Measurements from ENCODE around the gene SPNS2.

SPNS2 gene

GRCh38 chr17:4460661-4461060 is 38.0 kb upstream of the SPNS2 start:
- Histone ChIP-seq H3K9me3 (ENCODE audit: severe bottlenecking) (no peaks in the 10 kb centered on the region), H3K36me3 (ENCODE audit: low read depth) (no peaks in the 10 kb centered on the region), H3K27ac (ENCODE audit: poor library complexity, severe bottlenecking) (no peak overlapping the region), H3K4me3 (ENCODE audit: severe bottlenecking) (no peak overlapping the region), H3K4me1 (ENCODE audit: insufficient read depth, poor library complexity, severe bottlenecking) (no peaks in the 10 kb centered on the region), H3K27me3 (ENCODE audit: insufficient read depth, poor library complexity, severe bottlenecking) (no peaks in the 10 kb centered on the region)
- no peak for DNase-seq (ENCODE audit: low spot score)
- no peak for TF ChIP-seq CTCF (IDR thresholded peaks at IDR 0.05; ENCODE audit: poor library complexity, severe bottlenecking)
- no peak for ATAC-seq (ENCODE audit: low read depth)

GRCh38 chr17:4463818-4464476 is 34.7 kb upstream of the SPNS2 start:
- TF ChIP-seq CTCF (IDR thresholded peaks at IDR 0.05; ENCODE audit: poor library complexity, severe bottlenecking): no peak
- ATAC-seq (ENCODE audit: low read depth) (no peak), DNase-seq (ENCODE audit: low spot score) (no peak)
- Histone ChIP-seq H3K27me3 (ENCODE audit: insufficient read depth, poor library complexity, severe bottlenecking) (no peaks in the 10 kb centered on the region), H3K4me3 (ENCODE audit: severe bottlenecking) (no peak overlapping the region), H3K27ac (ENCODE audit: poor library complexity, severe bottlenecking) (no peak overlapping the region), H3K9me3 (ENCODE audit: severe bottlenecking) (no peaks in the 10 kb centered on the region), H3K36me3 (ENCODE audit: low read depth) (no peaks in the 10 kb centered on the region), H3K4me1 (ENCODE audit: insufficient read depth, poor library complexity, severe bottlenecking) (no peaks in the 10 kb centered on the region)

- Histone ChIP-seq H3K36me3 (ENCODE audit: low read depth) (no peaks in the 10 kb centered on the region), H3K4me3 (ENCODE audit: severe bottlenecking) (no peak overlapping the region), H3K27me3 (ENCODE audit: insufficient read depth, poor library complexity, severe bottlenecking) (no peaks in the 10 kb centered on the region), H3K27ac (ENCODE audit: poor library complexity, severe bottlenecking) (no peak overlapping the region), H3K4me1 (ENCODE audit: insufficient read depth, poor library complexity, severe bottlenecking) (no peaks in the 10 kb centered on the region), H3K9me3 (ENCODE audit: severe bottlenecking) (no peaks in the 10 kb centered on the region)
- no peak for ATAC-seq (ENCODE audit: low read depth)
- no peak for TF ChIP-seq CTCF (IDR thresholded peaks at IDR 0.05; ENCODE audit: poor library complexity, severe bottlenecking)
- DNase-seq (ENCODE audit: low spot score): no peak
Measured at GRCh38 chr17:4465786-4466185, 32.9 kb upstream of the SPNS2 start.

GRCh38 chr17:4467287-4467686 is 31.4 kb upstream of the SPNS2 start:
- no peak overlapping the region for H3K27ac ChIP-seq (ENCODE audit: poor library complexity, severe bottlenecking)
- H3K9me3 ChIP-seq (ENCODE audit: severe bottlenecking): no peaks in the 10 kb centered on the region
- no peak overlapping the region for H3K4me3 ChIP-seq (ENCODE audit: severe bottlenecking)
- ATAC-seq (ENCODE audit: low read depth) (no peak), DNase-seq (ENCODE audit: low spot score) (no peak)
- no peak for TF ChIP-seq CTCF (IDR thresholded peaks at IDR 0.05; ENCODE audit: poor library complexity, severe bottlenecking)
- H3K27me3 ChIP-seq (ENCODE audit: insufficient read depth, poor library complexity, severe bottlenecking): no peaks in the 10 kb centered on the region
- H3K36me3 ChIP-seq (ENCODE audit: low read depth): no peaks in the 10 kb centered on the region
- no peaks in the 10 kb centered on the region for H3K4me1 ChIP-seq (ENCODE audit: insufficient read depth, poor library complexity, severe bottlenecking)

GRCh38 chr17:4469552-4469951 is 29.1 kb upstream of the SPNS2 start:
- Histone ChIP-seq H3K27ac (ENCODE audit: poor library complexity, severe bottlenecking) (no peak overlapping the region), H3K4me1 (ENCODE audit: insufficient read depth, poor library complexity, severe bottlenecking) (no peaks in the 10 kb centered on the region), H3K36me3 (ENCODE audit: low read depth) (no peaks in the 10 kb centered on the region), H3K27me3 (ENCODE audit: insufficient read depth, poor library complexity, severe bottlenecking) (no peaks in the 10 kb centered on the region), H3K9me3 (ENCODE audit: severe bottlenecking) (no peaks in the 10 kb centered on the region), H3K4me3 (ENCODE audit: severe bottlenecking) (no peak overlapping the region)
- no peak for ATAC-seq (ENCODE audit: low read depth)
- TF ChIP-seq CTCF (IDR thresholded peaks at IDR 0.05; ENCODE audit: poor library complexity, severe bottlenecking): no peak
- DNase-seq (ENCODE audit: low spot score): no peak
